ENCODE results near the gene ATP6V1G2.

ATP6V1G2 gene

DNA sequence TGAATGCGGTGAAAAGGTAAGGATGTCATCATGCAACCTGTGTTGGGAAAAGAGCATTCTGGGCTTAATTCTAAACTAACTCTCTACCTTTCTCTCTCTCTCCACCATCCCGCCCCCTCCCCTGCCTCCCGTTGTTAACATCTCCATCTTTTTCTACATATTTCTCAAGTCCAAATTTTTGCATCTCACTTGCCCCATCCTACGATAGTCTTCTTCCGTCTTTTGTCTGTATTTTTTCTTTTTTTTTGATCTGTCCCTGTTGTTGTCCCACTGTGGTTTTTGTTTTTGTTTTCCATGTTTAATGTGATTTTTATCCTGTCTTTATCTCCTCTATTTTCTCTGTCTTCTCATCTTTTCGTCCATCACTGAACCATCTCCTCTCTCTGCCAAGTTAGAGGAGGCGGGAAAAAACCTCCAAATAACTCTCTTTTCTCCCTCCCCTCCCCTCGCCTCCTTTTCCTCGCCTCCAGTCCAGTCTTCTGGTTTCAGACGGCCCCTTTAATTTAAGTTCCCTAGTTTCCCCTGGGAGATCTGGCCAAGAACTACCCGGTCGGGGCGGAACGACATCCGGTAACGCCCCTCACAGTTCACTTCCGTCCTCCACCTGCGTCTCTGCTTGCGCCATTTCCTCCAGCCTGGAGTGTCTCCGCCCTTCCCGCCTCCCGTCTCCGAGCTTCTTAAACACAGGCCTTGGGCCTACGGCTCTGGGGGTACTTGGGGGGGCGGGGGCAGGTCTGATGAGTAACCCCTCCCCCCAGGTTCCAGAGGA lies 734 bp upstream of the ATP6V1G2 start, which contains the start of gene NFKBIL1:
NFKBIL1 (plus strand) TSS at position 651 of the 769 bp plus-strand sequence; CDS start at position 738, 87 bp downstream.
- DNase-seq: peak; percentile 99

DNA sequence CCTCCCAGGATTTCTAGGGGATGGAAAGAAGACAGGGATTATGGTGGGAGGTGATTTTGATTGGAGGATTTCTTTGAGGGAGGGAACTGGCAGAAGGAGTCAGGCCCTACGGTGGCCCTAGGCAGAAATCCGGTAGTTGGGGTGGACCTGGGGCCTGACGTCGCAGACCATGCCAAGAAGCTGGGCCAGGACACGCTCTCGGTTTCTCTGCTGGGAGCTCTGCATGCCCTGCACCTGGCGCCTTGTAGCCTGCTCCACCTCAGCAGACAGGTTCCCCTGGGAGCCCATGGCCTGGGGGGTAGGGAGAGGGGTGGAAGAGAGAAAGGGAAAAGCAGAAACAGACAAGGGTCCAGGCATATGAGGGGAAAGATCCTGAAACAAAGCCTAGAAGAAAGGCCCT lies 1.1 kb downstream of the ATP6V1G2 start:
- peak; percentile 88 for DNase-seq

- no peak for DNase-seq
These were observed 1.7 kb downstream of the ATP6V1G2 start for GRCh38 chr6:31544676-31545075.

DNA sequence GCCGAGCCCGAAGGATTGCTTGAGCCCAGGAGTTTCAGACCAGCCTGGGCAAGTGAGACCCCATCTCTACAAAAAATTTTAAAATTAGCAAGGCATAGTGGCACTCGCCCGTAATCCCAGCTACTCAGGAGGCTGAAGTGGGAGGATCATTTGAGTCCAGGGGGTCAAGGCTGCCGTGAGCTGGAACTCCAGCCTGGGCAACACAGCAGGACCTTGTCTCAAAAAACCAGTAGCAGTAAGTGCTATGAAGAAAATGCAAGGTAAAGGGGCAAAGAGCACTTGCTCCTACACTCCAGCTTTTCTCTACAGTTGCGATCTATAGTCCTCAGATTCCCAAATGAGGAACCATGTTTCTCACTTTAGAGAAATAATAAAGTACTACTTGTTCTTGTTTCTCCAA lies 2.8 kb downstream of the ATP6V1G2 start:
- no peak for DNase-seq

DNA sequence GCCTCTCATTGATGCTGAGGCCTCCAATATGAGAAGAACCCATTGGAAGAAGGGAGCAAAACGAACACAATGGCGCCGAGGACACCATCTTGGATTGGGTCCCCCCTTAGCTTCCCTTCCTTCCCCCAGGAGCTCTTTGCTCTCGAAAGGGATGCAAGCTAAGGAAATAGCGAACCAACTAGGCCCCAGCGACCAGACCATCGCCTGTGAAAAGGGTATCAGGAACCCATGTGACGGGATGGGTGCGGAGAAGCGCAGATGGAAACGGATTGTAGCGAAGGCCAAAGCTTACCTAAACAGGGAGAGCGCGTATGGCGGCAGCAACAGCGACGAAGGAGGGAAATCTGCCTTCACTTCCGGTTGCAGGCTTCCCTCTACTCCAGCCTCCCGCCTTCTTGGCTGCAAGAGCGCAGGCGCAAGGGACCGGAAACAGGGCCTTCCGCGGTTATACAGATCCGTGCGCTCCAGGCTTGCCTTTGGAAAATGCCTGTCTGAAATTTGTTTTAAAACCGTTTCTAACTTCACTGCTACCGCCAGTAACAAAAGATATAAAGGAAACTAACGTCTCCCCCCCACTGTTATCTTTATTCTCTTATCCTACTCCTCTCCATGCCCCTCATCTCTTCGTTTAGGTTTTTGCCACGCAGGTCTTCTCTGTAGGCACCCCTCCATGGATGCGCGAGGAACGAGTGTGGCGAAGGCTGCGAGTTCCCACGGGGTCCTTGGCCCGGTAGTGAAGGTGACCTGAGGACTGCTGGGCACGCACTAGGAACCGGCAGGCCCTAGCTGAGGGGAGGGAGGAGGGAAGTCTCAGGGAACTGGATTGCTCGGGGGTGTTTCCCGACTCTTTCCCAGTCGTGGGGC lies 4.5 kb downstream of the ATP6V1G2 start, which contains the start of gene DDX39B:
DDX39B (minus strand) TSS at position 346 of the 864 bp plus-strand sequence. CDS start 1,471 bp downstream, outside the sequence.
- DNase-seq: peak; percentile 99

- DNase-seq: peak; percentile 68
These were observed 5.2 kb downstream of the ATP6V1G2 start for GRCh38 chr6:31541059-31541657.

- no peak for DNase-seq
These were observed 5.8 kb downstream of the ATP6V1G2 start for GRCh38 chr6:31540640-31541039.

- no peak for DNase-seq
These were observed 7.5 kb downstream of the ATP6V1G2 start for GRCh38 chr6:31538805-31539400.

GRCh38 chr6:31535538-31536324 lies 10.7 kb downstream of the ATP6V1G2 start:
- DNase-seq: no peak

- DNase-seq: no peak
These were observed 11.8 kb downstream of the ATP6V1G2 start for GRCh38 chr6:31534521-31535040.

DNA sequence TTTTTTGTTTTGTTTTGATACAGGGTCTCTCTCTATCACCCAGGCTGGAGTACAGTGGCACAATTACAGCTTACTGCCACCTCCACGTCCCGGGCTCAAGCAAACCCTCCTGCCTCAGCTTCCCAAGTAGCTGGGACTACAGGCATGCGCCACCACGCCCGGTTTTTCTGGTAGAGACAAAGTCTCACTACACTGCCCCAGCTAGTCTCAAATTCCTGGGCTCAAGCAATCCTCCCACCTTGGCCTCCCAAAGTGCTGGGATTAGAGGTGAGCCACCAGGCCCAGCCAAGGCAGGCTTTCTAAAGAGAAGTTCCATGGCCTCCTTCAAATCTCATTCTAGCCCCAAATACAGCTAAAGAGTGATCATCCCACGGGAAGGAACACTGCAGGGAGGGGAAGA lies 12.4 kb downstream of the ATP6V1G2 start:
- no peak for DNase-seq

DNA sequence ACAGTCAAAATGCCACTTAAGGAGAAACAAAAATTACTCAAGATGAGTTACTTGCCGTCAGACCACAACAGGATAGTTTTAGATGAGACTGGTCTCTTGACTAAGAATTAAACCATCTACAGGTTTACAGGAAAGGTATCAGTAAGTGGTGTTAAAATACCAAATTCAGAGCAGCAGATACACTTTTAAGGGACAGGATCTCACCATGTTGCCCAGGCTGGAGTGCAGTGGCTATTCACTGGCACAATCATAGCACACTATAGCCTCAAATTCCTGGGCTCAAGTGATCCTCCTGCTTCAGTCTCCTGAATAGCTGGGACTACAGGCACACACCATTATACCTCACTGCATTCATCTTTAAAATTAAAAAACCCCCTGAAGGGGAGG lies 13.0 kb downstream of the ATP6V1G2 start:
- DNase-seq: no peak

DNA sequence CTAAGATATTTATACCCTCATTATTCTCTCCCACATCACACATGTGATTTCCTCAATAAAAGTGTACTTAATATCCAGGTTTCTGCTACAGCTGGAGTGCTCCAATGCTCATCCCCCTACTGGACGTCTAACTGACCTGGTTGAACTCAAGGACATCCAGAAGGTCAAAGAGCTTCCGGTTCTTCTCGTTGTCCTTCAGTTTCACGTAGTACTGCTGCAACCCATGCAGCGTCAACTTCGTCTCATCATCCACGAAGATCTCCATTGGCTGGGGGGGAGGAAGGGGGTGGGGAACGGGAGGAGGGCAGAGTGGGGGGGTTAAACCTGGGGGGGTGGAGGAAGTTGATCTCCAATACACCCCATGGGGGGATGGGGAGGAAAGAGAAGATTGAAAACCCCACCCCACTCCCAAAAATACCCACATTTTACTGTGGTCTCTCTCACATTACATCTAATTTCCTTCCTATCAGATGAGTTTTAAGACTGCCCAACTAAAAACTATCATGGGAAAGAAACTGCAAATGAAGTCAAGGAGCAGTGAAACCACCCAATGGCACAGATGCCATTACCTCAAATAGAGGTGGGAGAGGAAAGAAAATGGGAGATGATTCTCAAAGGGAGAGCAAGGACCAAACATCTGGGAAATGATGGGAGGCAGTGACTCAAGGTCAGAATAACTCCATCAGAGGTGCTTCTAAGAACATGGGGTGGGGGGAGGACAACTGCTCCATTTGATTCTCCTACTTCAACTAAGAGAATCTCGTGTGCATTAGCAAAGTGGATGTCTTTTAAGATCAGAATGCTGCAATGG lies 13.6 kb downstream of the ATP6V1G2 start:
- no peak for DNase-seq

DNA sequence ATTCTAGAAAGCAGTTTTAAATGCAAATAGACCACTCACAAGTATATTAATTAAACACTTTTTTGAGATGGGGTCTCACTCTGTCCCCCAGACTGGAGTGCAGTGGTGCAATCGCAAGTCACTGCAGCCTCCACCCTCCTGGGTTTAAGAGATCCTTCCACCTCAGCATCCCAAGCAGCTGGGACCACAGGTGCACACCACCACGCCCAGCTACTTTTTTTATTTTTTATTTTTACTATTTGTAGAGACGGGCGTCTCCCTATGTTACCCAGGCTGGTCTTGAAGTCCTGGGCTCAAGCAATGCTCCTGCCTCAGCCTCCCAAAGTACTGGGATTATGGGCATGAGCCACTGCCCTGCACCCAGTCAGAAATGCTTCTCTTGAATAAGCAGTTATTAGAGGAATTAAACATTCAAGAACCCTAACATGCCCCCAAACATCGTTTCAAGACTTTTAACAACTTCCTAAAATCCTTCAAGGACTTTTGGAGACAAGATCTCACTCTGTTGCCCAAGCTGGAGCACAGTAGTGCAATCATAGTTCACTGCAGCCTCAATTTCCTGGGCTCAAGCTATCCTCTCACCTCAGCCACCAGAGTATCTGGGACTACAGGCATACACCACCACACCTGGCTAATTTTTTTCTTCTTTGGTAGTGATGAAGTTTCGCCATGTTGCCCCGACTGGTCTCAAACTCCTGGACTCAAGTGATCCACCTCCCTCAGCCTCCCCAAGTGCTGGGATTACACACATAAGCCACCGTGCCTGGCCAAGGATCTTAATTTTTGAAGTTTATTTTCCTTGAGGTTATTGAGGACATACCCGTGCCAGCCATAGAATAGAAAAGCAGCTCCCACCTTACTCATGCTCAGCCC lies 14.4 kb downstream of the ATP6V1G2 start:
- no peak for DNase-seq

GRCh38 chr6:31531162-31531561 lies 15.2 kb downstream of the ATP6V1G2 start:
- DNase-seq: no peak

DNA sequence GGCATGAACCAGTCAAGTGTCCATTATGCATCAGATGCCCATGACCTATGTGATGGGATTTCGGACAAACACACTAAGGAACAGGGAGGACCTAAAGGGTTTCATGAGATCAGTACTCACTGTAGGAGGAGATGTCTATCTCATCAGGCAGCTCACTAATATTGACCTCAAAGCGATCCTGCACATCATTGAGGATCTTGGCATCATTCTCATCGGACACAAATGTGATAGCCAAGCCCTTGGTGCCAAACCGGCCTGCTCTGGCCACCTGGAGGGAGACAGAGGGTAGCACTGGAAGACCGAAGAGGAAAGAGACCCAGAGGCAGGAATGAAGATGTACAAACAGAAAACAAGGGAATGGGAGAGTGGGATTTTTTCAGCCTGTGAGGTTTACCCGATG lies 15.7 kb downstream of the ATP6V1G2 start:
- DNase-seq: no peak

DNA sequence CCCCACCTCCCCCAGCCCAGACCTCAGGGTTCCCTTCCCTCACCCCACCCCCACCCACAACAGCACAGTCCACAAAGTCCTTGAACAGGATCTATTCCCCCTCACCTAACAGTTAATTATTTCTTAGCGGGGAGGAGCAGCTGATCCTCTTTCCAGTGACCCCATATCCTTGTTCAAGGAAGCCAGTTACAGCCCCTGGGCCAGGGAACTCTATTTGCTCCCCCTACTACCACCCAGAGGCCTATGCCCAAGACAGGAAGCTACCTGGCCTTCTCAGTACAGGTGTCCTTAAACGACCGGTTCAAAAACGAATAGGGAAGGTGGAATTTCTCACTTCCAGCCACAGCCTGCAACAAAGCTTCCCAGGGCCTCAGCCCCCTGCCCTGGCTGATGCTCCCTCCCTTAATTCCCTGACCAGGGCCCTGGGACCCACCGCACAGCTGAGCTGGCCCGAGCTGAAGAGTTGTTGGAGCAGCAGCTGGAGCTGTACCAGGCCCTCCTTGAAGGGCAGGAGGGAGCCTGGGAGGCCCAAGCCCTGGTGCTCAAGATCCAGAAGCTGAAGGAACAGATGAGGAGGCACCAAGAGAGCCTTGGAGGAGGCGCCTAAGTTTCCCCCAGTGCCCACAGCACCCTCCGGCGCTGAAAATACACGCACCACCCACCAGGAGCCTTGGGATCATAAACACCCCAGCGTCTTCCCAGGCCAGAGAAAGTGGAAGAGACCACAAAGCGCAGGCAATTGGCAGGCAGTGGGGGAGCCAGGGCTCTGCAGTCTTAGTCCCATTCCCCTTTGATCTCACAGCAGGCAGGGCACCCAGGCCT lies 16.9 kb downstream of the ATP6V1G2 start:
- DNase-seq: peak; percentile 46

DNA sequence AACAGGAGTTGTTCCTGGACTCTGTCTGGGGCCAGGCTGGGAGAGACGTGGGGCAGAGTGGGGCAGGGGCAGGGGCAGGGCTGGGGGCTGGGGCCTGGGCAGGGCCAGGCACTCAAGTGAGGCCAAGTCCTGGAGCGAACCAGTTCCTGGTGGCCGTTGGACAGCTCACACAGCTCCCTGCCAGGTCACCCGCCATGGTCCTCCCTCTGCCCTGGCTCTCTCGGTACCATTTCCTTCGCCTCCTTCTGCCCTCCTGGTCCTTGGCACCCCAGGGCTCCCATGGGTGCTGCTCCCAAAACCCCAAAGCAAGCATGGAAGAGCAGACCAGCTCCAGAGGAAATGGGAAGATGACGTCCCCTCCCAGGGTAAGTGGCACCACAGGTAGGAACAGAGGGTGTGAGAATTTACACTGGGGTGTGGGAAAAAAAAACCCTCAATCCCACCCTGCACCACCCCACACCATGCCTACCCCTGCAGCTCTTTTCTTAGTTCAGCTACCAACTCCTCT lies 17.5 kb downstream of the ATP6V1G2 start, which contains the start of gene MCCD1:
MCCD1 (plus strand) TSS at position 142 of the 508 bp plus-strand sequence; CDS start at position 195, 53 bp downstream.
- DNase-seq: no peak

All from NCI-H82 (cell line).